Fibroblast of lung (primary cell): Measurements from ENCODE around the gene PDGFC.

Experiments
- CTCF ChIP-seq, 2 donors: IDR thresholded peaks in 1 of 2; conservative IDR thresholded peaks in 1 of 2; 1 replicate in 1 of 2; 2 replicates in 1 of 2; pipeline ENCODE4 v1.5.1; 2011 to 2012; ENCODE audit warnings: low read length in 2 of 2, control low read depth in 1 of 2, inconsistent platforms in 1 of 2, low read depth in 1 of 2, mild to moderate bottlenecking in 1 of 2
- EZH2 ChIP-seq: IDR thresholded peaks from 2 replicates; pipeline ENCODE4 v1.5.1; 2012; ENCODE audit warnings: low read length, control low read depth, mild to moderate bottlenecking; ENCODE audit errors: missing control alignments

- TF ChIP-seq CTCF (conservative IDR thresholded peaks at IDR 0.05 in 1 of 2, IDR thresholded peaks at IDR 0.05 in 1 of 2; ENCODE audit: low read depth in 1 of 2, low read length in 2 of 2) (no peak), EZH2 (no peak)
Measured at GRCh38 chr4:156783966-156784365, 187.6 kb downstream of the PDGFC start.
